ENCODE results near the gene UBE2I. TPM values are rescaled to one million over a fixed set of nuclear protein-coding genes. Genes with fewer than 3 reads are reported as not detected.
"Not testable (repeated sequence)": the region's sequence is repeated elsewhere in the genome, so short reads cannot be mapped to it uniquely, and the experiment has no call there.

UBE2I gene
- total RNA-seq, 1 experiment from 2014 or later, result 117 TPM

DNA sequence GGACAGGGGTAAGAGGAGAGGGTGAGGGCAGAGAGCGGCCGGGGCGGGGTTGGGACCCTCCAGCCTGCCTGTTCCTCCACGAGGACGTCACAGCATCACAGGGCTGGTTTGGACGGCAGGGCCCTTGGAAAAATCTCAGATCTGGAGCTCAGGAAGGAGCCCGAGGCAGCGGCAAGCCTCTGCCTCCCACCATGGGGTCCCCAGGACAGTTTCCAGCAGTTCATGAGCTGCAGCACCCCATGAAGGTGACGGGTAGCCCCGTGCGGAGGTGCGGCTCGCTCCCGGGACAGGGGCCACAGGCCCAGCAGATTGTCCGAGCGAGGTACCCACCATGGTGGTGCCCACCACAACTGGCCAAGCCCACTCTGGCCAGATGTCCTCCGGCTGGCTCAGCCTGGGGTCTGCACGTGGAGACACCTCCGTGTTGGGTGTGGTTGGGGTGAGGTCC, 32.3 kb upstream of the UBE2I start:
- no peak for DNase-seq (ENCODE audit: low spot score)

DNA sequence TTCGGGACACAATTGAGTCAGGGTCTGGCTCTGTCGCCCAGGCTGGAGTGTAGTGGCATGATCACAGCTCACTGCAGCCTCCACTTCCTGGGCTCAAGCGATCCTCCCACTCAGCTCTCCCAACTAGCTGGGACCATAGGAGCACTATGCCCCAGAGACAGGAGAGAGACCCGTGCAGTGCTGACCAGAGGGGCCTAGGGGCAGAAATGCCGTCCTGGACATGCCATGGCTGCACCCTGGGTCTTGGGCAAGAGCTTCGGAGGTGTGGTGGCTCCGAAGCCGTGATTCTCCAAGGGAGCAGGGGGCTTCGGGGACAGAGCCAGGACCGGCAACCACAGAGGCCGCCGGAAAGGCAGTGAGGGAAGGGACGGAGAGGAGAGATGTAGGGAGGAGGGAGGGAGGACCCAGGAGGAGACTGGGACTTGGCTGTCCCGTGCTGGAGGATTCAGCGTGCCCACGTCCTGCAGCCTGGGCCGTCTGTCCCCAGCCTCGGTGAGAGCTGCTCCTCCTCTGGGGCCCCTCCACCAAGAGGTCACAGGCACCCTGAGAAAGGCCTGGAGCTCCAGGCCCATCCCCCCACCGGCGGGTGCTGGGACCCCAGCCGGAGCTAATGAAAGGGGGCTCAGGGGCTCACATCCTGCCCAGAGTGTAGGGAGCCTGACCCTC, 31.7 kb upstream of the UBE2I start:
- no peak for DNase-seq (ENCODE audit: low spot score)

DNA sequence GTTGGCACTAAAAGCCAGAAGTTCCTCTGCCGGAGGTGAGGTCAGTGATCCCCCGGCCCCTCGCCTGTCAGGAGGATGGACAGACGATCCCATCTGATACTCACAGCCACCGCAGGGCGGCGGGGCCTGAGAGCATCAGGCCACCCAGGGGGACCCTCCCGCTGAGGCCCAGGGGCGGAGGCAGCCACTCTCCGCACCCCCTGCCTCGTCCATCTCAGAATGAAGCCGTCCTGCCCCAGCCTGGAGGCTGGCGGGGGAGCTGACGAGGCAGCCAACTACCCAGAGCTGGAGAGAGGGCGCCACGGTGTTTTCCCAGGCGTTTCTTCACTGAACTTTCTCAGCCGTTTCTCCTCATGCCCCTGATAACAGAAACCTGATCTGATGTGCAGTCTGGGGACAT, 31.0 kb upstream of the UBE2I start:
- DNase-seq (ENCODE audit: low spot score), result no peak

DNA sequence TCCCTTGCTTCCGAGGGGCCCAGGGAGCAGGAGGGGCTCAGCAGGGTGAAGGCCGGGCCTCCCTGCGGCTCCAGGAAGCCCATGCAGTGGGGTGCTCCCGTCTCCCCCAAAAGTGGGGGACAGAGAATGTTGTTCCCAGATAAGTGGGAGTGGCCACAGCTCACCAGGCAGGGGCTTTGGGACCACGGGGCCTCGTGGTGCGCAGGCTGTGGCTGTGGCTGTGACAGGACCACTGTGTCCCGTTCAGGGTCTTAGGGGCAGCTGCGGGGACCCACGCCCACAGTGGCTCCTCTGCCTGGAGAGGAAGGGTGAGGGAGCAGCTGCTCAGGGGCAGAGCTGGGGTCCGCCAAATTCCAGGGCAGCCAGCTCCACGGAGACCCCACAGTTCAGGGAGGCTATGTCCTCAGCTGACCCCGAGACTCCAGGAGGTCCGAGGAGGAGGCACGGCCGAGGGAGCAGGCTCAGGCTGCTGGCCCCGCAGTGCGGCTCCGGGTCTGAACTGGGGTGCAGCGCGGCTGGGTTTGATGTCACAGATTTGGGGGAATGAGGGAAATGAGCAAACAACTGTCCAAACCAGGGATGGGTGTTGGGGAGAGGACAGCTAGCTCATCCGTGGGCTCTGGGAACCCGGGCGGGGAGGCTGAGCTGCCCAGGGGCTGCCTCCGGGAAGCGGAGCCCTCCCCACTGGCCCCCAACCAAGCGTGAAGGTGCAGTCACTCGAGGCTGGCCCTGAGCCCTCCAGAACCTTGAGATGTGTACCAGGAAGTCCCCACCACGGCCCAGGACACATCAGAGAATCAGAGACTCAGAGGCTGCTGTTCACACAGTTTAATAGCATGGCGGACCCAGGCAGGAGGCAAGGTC, 30.1 kb upstream of the UBE2I start:
- DNase-seq (ENCODE audit: low spot score), result no peak

DNA sequence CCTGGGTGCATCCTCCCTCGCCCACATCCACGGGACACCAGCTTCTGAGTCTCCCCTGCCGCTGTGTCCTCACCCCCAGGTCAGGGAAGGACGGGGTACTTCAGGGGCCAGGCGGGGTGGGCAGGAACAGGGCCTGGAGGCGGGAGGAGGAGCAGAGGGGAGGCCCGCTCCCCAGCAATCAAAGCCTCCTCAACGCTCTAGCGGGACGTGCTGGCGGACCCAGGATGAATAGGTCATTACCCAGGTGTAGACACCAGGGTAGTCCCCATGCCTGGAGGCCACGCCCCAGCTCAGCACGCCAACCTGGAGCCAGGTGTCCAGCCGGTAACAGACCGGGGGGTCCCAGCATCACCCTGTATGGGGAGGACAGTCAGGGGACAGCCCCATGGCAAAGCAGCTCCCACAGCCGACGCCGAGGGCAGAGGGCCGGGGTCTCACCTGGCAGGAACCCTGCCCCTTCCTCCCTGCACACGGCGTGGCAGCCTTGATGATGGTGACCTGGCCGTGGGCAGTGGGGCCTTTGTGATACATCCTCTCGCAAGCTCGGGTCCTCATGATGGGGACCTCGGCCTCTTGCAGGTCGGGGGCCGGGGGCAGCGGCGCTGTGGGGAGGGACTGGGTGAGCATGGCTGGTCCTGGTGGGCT, 29.4 kb upstream of the UBE2I start:
- DNase-seq (ENCODE audit: low spot score), result no peak

DNA sequence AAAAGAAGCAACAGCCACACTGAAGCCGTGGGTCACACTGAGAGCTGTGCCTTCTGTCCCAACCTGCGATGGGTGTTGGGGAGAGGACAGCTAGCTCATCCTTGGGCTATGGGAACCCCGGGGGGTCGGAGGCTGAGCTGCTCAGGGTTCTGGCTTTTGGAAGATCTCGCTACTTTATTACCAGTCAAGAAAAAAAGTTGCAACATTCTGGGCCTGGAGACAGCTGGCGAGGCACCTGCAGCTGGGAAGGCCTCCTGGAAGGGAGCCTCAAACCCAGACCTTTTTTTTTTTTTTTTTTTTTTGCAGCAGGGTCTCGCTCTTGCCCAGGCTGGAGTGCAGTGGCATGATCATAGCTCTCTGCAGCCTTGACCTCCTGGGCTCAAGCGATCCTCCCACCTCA, 28.7 kb upstream of the UBE2I start:
- no peak for DNase-seq (ENCODE audit: low spot score)

DNA sequence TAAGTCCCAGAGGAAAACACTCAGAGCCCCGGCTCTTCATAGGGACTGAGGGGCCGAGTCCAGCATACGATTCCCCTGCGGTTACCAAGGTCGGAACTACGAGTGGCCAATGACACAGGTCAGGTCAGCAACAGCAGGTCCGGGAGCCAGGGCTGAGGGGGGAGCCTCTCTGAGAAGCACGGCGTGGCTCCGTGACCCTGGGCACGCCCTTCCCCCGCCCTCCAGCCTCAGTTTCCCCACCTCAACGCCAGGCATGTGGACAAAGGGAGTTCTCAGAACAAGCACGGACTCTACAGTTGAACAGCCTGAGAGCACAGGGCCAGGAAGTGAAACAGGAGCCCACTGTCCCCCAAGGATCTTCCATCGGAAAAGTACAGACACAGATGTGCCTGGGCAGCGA, 27.9 kb upstream of the UBE2I start:
- no peak for DNase-seq (ENCODE audit: low spot score)

DNA sequence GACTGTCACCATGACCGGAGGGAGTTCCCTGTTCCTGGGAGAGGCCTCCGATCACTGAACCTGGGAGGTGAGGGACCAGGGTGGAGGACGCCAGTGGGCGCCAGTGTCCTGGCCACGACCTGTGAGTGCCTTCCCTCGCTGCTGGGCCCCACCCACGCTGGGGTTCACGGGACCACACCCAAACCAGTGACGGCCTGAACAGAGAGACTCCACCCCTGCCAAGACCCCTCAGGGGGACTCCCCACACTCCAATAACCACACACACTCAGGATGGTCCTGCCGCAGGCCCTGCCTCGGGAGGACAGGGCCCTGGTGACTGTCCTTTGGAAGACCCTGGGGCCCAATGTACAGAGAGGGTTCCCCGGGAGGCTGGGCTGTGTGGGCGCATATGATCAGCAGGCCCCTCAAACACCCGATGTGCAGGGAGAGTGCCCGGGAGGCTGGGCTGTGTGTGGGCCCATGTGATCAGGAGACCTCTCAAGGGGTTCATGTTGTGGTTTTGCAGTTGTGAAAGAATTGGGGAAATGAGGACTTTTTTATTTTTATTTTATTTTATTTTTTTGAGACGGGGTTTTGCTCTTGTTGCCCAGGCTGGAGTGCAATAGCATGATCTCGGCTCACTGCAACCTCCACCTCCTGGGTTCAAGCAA, 27.0 kb upstream of the UBE2I start:
- no peak for DNase-seq (ENCODE audit: low spot score)

DNA sequence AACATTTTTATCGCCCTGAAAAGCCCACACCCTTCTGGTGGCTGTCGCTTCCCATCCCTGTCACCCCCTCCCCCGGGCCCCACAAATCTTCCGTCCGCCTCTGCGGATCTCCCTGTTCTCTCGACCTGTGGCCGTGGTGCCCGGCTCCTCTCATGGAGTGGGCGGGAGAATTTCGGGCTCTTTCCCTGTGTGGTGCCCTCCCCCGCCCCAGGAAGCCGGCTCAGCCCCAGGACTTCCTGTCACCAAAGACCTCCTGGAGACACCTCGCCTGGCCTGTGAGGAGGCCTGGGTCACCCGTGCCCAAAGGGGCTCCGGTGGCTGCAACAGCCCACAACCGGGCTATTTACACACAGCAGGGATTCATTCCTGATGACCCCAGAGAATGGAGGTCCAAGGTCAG, 26.1 kb upstream of the UBE2I start:
- no peak for DNase-seq (ENCODE audit: low spot score)

DNA sequence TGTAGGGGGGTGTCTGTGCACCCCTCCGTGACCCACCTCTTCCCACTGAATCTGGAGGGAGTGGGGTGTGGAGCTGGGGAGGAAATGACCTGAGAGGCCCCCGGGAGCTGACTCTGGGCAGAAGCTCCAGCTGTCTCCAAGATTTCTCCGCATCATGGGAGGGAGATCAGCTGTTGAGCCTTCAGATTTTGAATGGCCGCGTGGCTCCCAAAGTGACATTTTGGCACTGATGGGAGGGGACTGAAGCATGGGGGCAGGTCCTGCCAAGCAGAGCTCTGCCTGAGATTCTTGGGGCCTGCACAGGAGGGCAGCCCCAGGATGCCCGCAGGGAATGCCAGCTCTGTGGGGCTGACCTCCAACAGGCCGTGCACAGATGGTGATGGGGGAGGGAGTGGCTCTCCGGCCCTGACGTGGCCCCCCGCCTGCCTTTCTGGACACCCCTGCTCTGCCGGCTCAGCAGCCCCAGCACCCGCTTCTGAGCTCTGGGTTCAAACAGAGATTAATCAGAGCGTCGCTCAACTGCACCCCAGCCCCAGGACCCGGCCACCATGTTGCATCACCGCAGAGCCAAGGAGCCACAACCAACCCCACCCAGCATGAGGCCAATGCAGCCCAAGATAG, 25.3 kb upstream of the UBE2I start:
- no peak for DNase-seq (ENCODE audit: low spot score)

DNA sequence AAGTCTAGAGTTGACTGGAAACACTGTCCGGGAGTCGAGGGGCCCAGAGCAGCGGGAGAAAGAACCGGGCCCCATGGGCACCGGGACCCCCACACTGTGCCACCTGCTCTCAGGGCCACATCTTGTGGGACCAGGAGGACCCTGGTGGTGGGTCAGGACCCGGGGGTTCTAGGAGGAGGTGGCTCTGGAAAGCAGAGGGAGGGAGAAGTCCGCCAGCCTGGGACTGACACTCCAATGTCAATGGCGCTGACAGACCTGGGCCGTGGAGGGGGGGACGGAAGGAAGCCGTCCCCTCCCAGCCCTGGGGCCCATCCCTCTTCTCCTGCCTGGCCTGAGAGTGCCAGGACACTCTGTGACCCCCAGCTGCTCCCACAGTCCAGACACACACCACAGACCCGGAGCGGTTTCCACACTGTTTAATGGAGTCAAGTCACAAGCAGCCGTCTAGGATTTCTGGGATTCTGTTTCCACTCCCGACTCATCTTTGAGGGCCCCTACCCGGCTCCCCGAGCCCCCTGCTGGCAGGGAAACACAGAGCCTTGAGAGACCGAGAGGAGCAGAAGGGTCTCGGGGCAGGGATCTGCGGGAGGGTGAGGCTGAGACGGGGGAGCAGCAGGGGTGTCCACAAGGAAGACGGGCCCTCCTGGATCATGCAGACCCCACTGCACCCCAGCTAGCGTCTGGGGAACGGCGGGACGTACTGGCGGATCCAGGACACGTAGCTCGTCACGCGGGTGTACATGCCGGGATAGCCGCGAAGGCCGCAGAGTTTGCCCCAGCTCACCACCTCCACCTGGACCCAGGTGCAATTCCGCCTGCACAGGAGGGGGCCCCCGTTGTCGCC, 23.5 kb upstream of the UBE2I start:
- DNase-seq (ENCODE audit: low spot score), result no peak

DNA sequence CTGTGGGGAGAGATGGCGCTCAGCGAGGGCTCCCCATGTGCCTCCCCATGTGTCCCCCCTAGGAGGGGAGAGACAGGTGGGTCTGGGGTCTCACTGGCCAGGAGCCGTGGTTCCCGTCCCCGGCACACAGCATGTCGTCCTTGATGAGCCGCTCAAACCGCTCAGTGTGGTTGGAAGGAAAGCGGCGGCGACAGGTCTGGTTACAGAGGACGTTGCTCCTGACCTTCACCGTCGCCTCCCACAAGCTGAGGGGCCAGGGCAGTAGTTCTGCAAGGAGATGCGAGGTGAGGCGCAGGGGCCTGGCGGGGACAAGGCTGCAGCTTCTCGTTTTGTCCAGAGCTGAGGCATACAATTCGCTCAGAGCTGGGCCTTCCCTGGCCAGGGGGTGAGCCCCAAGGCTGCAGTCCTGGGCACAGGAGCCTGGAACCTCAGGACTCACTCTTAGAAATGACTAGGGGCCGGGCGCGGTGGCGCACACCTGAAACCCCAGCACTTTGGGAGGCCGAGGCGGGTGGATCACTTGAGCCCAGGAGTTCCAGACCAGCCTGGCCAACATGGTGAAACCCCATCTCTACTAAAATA, 22.8 kb upstream of the UBE2I start:
- no peak for DNase-seq (ENCODE audit: low spot score)

DNA sequence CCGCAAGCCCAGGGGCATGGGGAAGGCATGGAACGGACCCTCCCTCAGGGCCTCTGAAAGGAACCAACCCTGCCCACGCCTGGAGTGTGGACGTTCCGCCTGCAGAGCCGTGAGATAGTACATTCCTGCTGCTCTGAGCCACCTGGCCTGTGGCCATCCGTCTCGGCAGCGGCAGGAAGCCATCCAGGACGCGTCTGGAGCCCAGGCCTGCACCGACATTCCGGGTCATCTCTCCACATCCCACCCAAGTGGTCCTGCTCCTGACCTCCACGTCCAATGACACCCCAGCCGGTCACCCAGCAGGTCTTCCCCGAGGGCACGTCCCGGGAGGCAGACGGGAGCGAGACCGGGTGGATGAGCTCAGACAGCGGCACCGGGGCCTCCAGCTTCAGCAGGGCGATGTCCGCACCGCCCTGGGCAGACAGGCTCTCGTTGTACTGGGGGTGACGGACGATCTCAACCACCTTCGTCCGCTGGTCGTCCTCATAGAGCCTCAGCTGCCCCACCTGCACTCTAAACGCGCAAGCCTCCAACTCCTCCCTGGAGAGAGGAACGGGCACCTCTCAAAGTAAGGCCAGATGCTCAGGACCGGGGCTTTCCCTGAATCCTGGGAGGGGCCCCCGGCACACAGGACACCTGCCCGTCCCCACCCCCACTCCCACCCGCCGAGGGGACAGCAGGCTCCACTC, 21.3 kb upstream of the UBE2I start:
- no peak for DNase-seq (ENCODE audit: low spot score)

DNA sequence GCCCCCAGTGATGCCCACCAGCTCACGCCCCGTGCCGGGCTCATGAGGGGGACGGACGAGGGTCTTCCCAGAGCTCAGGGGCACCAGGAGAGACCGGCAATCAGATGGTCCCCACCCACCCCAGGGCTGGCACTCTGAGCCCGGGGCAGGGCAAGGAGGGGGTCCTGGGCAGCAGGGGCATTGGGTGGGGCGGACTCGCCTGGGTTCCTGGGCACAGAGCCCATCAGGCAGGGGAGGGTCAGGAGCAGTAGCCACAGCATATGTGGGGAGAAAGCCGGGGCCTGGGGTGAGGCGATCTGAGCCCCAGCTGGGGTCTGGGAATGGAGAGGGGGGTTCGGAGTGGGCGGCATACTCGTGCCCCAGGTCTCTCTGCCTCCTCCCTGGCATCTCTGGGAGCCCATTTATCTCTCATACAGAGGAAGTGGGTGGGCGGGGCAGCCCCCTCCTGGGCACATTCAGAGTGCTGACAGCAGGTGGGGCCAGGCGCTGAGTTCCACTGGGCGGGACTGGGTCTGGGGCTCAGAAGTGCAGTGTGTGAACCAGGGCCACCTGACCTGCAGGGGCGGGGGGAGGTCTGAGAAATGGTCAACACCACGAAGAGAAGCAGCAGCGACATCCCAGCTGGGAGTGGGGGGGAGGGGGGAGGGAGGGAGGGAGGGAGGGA, 20.5 kb upstream of the UBE2I start:
- no peak for DNase-seq (ENCODE audit: low spot score)

DNA sequence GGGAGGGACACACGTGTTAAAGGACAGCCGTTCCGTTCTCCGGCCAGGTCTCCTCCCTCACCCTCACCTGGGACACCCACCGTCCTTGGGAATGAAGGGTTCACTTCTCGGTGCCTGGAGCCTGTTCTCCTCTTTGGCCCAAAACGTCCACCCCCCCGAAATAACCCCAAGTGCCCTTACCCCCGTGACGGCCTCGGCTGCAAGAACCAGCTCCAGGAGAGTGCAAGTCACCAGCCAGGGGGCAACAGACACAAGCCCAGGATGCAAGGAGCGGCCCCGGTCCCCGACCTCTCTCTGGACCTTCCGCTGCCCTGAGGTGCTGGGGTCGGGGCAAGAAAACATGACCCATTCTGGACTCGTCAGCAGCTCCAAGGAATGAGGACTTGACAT, 20.0 kb upstream of the UBE2I start:
- DNase-seq (ENCODE audit: low spot score), result no peak

DNA sequence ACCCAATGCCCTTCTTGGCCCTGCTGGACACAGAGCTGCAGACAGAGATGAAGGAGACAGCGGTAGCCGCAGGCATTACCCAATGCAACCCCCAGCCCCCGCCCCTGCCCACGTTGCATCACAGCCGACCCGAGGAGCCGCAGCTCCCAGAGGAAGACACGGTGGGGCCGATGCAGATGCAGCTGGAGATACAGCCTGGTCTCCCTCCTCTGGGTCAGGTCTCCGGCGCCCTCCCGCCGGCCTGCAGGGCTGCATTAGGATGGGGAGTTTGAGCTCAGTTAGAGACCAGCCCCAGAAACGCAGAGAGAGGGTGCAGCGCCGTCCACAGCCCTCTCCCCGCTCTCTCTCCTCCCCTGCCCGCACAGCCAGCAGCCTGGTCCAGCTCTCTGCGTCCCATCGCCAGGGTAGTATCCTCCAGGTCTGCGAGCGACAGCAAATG, 19.4 kb upstream of the UBE2I start:
- no peak for DNase-seq (ENCODE audit: low spot score)

DNA sequence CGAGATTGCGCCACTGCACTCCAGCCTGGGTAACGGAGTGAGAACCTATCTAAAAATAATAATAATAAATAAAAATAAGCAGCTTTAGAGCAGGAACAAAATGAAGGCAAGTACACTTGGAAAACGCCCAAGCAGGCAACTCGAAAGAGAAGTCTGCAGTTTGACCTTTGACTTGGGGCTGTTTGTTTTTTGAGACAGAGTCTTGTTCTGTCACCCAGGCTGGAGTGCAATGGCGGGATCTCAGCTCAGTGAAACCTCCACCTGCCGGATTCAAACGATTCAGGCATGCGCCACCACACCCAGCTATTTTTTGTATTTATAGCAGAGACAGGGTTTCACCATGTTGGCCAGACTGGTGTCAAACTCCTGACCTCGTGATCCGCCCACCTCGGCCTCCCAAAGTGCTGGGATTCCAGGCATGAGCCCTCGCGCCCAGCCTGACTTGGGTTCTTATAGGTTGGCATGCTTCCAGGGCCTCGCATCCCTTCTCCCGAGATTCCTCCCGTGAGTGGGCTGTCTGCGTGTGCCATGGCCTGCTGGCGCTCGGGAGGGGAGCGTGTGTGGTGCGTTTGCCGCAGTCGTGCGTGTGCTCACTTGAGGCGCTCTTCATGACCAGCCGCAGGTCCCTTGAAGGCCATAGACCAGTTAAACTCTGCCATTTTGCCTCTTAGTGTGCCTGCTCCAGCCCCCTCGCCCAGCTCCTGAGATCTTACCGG, 18.4 kb upstream of the UBE2I start:
- no peak for DNase-seq (ENCODE audit: low spot score)

DNA sequence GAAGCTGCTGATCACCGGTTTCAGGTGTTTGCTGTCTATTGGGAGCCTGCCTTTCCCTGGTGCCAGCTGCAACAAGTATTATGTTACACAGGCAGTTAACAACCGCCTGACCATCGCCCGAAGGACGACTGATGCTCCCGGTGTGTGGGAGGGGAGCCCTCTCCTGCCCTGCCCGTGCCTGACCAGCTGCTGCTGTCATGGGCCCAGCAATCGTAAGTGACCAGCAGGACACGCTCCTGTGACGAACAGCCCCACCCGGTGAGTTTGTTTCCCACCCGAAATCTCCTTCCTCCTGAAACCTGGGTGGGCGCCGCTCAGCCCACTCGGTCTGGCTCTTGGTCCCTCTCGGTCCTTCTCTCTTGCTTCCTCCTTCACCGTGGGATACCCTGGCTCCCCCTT, 17.9 kb upstream of the UBE2I start:
- no peak for DNase-seq (ENCODE audit: low spot score)

DNA sequence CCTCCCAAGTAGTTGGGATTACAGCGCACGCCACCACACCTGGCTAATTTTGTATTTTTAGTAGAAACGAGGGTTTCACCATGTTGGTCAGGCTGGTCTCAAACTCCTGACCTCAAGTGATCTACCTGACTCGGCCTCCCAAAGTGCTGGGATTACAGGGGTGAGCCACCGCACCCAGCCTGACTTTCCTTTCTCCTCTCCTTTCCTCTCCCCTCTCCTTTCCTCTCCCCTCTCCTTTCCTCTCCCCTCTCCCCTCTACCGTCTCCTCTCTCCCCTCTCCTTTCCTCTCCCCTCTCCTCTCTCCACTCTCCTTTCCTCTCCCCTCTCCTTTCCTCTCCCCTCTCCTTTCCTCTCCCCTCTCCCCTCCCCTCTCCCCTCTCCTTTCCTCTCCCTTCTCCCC, 17.2 kb upstream of the UBE2I start:
- not testable (repeated sequence) for DNase-seq (ENCODE audit: low spot score)

All from A172 (cell line).